ENCODE measurements around the gene FZD8.

Gene FZD8

GRCh38 chr10:35632027-35632426 lies 10.1 kb downstream of the FZD8 start:
- H3K4me2 ChIP-seq (ENCODE audit: low read depth, low read length) = no peak overlapping the region
- H3F3A ChIP-seq (ENCODE audit: insufficient read depth, low read length) = no peaks in the 10 kb centered on the region
- H3K79me2 ChIP-seq (ENCODE audit: low read length) = no peaks in the 10 kb centered on the region
- no peaks in the 10 kb centered on the region for H4K20me1 ChIP-seq (ENCODE audit: insufficient read depth, low read length)
- H3K9me2 ChIP-seq (replicated peaks; ENCODE audit: insufficient read depth, low read length) = no peaks in the 10 kb centered on the region
- H3K9me3 ChIP-seq (replicated peaks; ENCODE audit: insufficient read depth, low read length) = no peaks in the 10 kb centered on the region
- H3K9ac ChIP-seq (ENCODE audit: low read length) = no peak overlapping the region
- H3K4me3 ChIP-seq (ENCODE audit: low read length) = no peak overlapping the region
- H3K36me3 ChIP-seq (replicated peaks; ENCODE audit: insufficient read depth, low read length) = no peaks in the 10 kb centered on the region
- no peaks in the 10 kb centered on the region for H3K4me1 ChIP-seq (ENCODE audit: low read length)
- no peak overlapping the region for H3K27ac ChIP-seq (ENCODE audit: low read length)
- no peaks in the 10 kb centered on the region for H3K27me3 ChIP-seq (replicated peaks; ENCODE audit: insufficient read depth, low read length)
- DNase-seq = no peak
- no peak for TF ChIP-seq EZH2 (optimal IDR thresholded peaks at IDR 0.05; ENCODE audit: low read depth, low read length)
- TF ChIP-seq EZH2phosphoT487 (IDR thresholded peaks at IDR 0.05; ENCODE audit: low read length) = no peak
- TF ChIP-seq, protein P1, sequence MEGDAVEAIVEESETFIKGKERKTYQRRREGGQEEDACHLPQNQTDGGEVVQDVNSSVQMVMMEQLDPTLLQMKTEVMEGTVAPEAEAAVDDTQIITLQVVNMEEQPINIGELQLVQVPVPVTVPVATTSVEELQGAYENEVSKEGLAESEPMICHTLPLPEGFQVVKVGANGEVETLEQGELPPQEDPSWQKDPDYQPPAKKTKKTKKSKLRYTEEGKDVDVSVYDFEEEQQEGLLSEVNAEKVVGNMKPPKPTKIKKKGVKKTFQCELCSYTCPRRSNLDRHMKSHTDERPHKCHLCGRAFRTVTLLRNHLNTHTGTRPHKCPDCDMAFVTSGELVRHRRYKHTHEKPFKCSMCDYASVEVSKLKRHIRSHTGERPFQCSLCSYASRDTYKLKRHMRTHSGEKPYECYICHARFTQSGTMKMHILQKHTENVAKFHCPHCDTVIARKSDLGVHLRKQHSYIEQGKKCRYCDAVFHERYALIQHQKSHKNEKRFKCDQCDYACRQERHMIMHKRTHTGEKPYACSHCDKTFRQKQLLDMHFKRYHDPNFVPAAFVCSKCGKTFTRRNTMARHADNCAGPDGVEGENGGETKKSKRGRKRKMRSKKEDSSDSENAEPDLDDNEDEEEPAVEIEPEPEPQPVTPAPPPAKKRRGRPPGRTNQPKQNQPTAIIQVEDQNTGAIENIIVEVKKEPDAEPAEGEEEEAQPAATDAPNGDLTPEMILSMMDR (IDR thresholded peaks at IDR 0.05; ENCODE audit: low read length) = no peak
- no peak overlapping the region for H2AFZ ChIP-seq (ENCODE audit: low read length)

DNA sequence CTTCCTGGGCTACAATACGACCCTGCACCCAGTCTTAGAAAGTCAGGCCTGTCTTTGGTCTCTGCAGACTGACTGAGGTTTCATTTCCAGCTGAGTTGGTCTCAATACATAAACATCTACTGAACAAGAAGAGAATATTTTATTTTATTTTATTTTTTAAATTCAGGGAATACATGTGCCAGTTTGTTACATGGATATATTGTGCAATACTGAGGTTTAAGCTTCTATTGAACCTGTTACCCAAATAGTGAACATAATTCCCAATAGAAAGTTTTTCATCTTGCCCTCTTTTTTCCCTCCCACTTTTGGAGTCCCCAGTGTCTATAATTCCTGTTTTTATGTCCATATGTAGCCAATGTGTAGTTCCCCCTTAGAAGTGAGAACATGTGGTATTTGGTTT lies 10.7 kb downstream of the FZD8 start:
- Histone ChIP-seq H4K20me1 (ENCODE audit: insufficient read depth, low read length) (no peaks in the 10 kb centered on the region), H2AFZ (ENCODE audit: low read length) (no peak overlapping the region), H3K9me3 (replicated peaks; ENCODE audit: insufficient read depth, low read length) (no peaks in the 10 kb centered on the region), H3K36me3 (replicated peaks; ENCODE audit: insufficient read depth, low read length) (no peaks in the 10 kb centered on the region), H3K4me2 (ENCODE audit: low read depth, low read length) (no peak overlapping the region), H3K27me3 (replicated peaks; ENCODE audit: insufficient read depth, low read length) (no peaks in the 10 kb centered on the region), H3F3A (ENCODE audit: insufficient read depth, low read length) (no peaks in the 10 kb centered on the region), H3K9me2 (replicated peaks; ENCODE audit: insufficient read depth, low read length) (no peaks in the 10 kb centered on the region), H3K4me1 (ENCODE audit: low read length) (no peaks in the 10 kb centered on the region), H3K9ac (ENCODE audit: low read length) (no peak overlapping the region), H3K4me3 (ENCODE audit: low read length) (no peak overlapping the region), H3K27ac (ENCODE audit: low read length) (no peak overlapping the region), H3K79me2 (ENCODE audit: low read length) (no peaks in the 10 kb centered on the region)
- TF ChIP-seq EZH2phosphoT487 (IDR thresholded peaks at IDR 0.05; ENCODE audit: low read length) = no peak
- no peak for TF ChIP-seq EZH2 (optimal IDR thresholded peaks at IDR 0.05; ENCODE audit: low read depth, low read length)
- TF ChIP-seq, protein P1 (IDR thresholded peaks at IDR 0.05; ENCODE audit: low read length) = no peak
- DNase-seq = no peak

- H2AFZ ChIP-seq (ENCODE audit: low read length) = no peak overlapping the region
- H3K36me3 ChIP-seq (replicated peaks; ENCODE audit: insufficient read depth, low read length) = no peaks in the 10 kb centered on the region
- H4K20me1 ChIP-seq (ENCODE audit: insufficient read depth, low read length) = no peaks in the 10 kb centered on the region
- H3K9ac ChIP-seq (ENCODE audit: low read length) = no peak overlapping the region
- no peak overlapping the region for H3K4me3 ChIP-seq (ENCODE audit: low read length)
- no peaks in the 10 kb centered on the region for H3K27me3 ChIP-seq (replicated peaks; ENCODE audit: insufficient read depth, low read length)
- DNase-seq = no peak
- no peaks in the 10 kb centered on the region for H3K9me3 ChIP-seq (replicated peaks; ENCODE audit: insufficient read depth, low read length)
- no peaks in the 10 kb centered on the region for H3K9me2 ChIP-seq (replicated peaks; ENCODE audit: insufficient read depth, low read length)
- TF ChIP-seq EZH2phosphoT487 (IDR thresholded peaks at IDR 0.05; ENCODE audit: low read length) (no peak), EZH2 (optimal IDR thresholded peaks at IDR 0.05; ENCODE audit: low read depth, low read length) (no peak)
- TF ChIP-seq, protein P1 (IDR thresholded peaks at IDR 0.05; ENCODE audit: low read length) = no peak
- H3F3A ChIP-seq (ENCODE audit: insufficient read depth, low read length) = no peaks in the 10 kb centered on the region
- H3K27ac ChIP-seq (ENCODE audit: low read length) = no peak overlapping the region
- H3K4me1 ChIP-seq (ENCODE audit: low read length) = no peaks in the 10 kb centered on the region
- H3K79me2 ChIP-seq (ENCODE audit: low read length) = no peaks in the 10 kb centered on the region
- no peak overlapping the region for H3K4me2 ChIP-seq (ENCODE audit: low read depth, low read length)
Measured at GRCh38 chr10:35626971-35627507, 15.1 kb downstream of the FZD8 start.
